HepG2 (cell line): ENCODE measurements around the gene ZSWIM6. TPM values are rescaled to one million over a fixed set of nuclear protein-coding genes. Genes with fewer than 3 reads are reported as not detected.

Source experiments
- ATAC-seq: fragments of 200-7000 bp; cut with Tn5 transposase; 3 replicates; pipeline ENCODE4 v1.9.1; 2020; ENCODE audit warnings: mild to moderate bottlenecking, moderate library complexity
- BruUV-seq: library from RNA; stranded (reverse); fragments of 400-500 nt; replicated peaks from 2 replicates; lab custom pipeline; 2021; lab: Mats Ljungman, UMichigan
- CTCF ChIA-PET: fragments of 300-600 bp; formaldehyde crosslinking; extraction: SDS; loops from one replicate; lab custom pipeline; 2021; ENCODE audit warnings: low total read pairs, inconsistent platforms, low intra/inter-chr PET ratio; lab: Yijun Ruan, JAX
- POLR2A ChIA-PET: fragments of 350-600 bp; sonication (Branson Sonifier 250); formaldehyde crosslinking; loops from one replicate; lab custom pipeline; 2020; ENCODE audit warnings: antibody characterized with exemption, inconsistent platforms; lab: Yijun Ruan, JAX
- DNase-seq: peaks from one replicate; pipeline ENCODE4 v3.0.0-alpha.2; 2015; ENCODE audit warnings: low spot score
- FAIRE-seq: peaks from 3 replicates; lab custom pipeline; 2011; peaks lifted over from hg19 to GRCh38; lab: Jason Lieb, UNC
- H2AFZ ChIP-seq: one replicate; pipeline ENCODE4 v1.6.1; 2011; ENCODE audit warnings: low read length, inconsistent platforms
- H3K27ac ChIP-seq: fragments of 300-600 bp; 3 replicates; pipeline ENCODE4 v1.8.0; 2011; ENCODE audit warnings: mixed run types, mild to moderate bottlenecking, mixed read lengths, low read length, inconsistent platforms; ENCODE audit not compliant: insufficient read depth; ENCODE audit errors: extremely low read length
- H3K27me3 ChIP-seq, 2 experiments: fragments of 200-600 bp in 1 of 2; 2 replicates in 1 of 2; 3 replicates in 1 of 2; pipeline versions ENCODE4 v1.6.0 to v1.8.0; 2011; ENCODE audit warnings: low read length in 2 of 2, mild to moderate bottlenecking in 2 of 2, moderate library complexity in 2 of 2, inconsistent platforms in 1 of 2; ENCODE audit not compliant: insufficient read depth in 2 of 2, control insufficient read depth in 1 of 2
- H3K36me3 ChIP-seq, 2 experiments: fragments of 200-600 bp in 1 of 2; replicated peaks in 1 of 2; 2 replicates in 1 of 2; 3 replicates in 1 of 2; pipeline versions ENCODE4 v1.5.1 to v1.8.0; 2011; ENCODE audit warnings: low read length in 2 of 2, inconsistent platforms in 1 of 2; ENCODE audit not compliant: insufficient read depth in 2 of 2, control insufficient read depth in 1 of 2
- H3K4me1 ChIP-seq: 2 replicates; pipeline ENCODE4 v1.5.1; 2012; ENCODE audit warnings: low read length, inconsistent platforms; ENCODE audit not compliant: insufficient read depth
- H3K4me2 ChIP-seq: 2 replicates; pipeline ENCODE4 v1.6.0; 2011; ENCODE audit warnings: low read depth, low read length, inconsistent platforms
- H3K4me3 ChIP-seq, 3 experiments: fragments of 200-600 bp in 1 of 3; sonication (generic), shearing (Covaris generic) in 1 of 3; replicated peaks in 1 of 3; 2 replicates each; pipeline ENCODE4 v1.5.1; 2011 to 2016; ENCODE audit warnings: low read length in 3 of 3, inconsistent platforms in 2 of 3, low read depth in 2 of 3, mild to moderate bottlenecking in 2 of 3, control low read depth in 1 of 3, mixed read lengths in 1 of 3; ENCODE audit not compliant: insufficient read depth in 1 of 3
- H3K79me2 ChIP-seq: one replicate; pipeline ENCODE4 v1.6.1; 2011; ENCODE audit warnings: low read length, inconsistent platforms; ENCODE audit not compliant: insufficient read depth
- H3K9ac ChIP-seq: 2 replicates; pipeline ENCODE4 v1.6.0; 2011; ENCODE audit warnings: mild to moderate bottlenecking, low read depth, low read length, inconsistent platforms; ENCODE audit not compliant: insufficient read depth
- H3K9me3 ChIP-seq: 2 replicates; pipeline ENCODE4 v1.5.1; 2012; ENCODE audit warnings: mild to moderate bottlenecking, low read length
- H4K20me1 ChIP-seq: 2 replicates; pipeline ENCODE4 v1.6.0; 2011; ENCODE audit warnings: inconsistent platforms, mild to moderate bottlenecking, low read length, moderate library complexity; ENCODE audit not compliant: insufficient read depth
- FOSL2 ChIP-seq: sonication (generic); formaldehyde crosslinking; IDR thresholded peaks from 2 replicates; pipeline ENCODE4 v1.4.0; 2020; ENCODE audit warnings: missing genetic modification reagents
- IRX3 ChIP-seq: sonication (generic); formaldehyde crosslinking; IDR thresholded peaks from 2 replicates; pipeline ENCODE4 v1.8.1; 2023; ENCODE audit warnings: mild to moderate bottlenecking, low read depth, missing genetic modification reagents, borderline replicate concordance
- NFYC ChIP-seq: IDR thresholded peaks from 2 replicates; pipeline ENCODE4 v1.6.1; 2016; ENCODE audit warnings: missing genetic modification reagents, missing compliant biosample characterization
- SAP130 ChIP-seq: IDR thresholded peaks from 2 replicates; pipeline ENCODE4 v1.6.1; 2016; ENCODE audit warnings: low read depth
- SIN3A ChIP-seq: IDR thresholded peaks from 2 replicates; pipeline ENCODE4 v1.6.1; 2011; ENCODE audit warnings: low read depth, mild to moderate bottlenecking, control low read depth, low read length, borderline replicate concordance
- ZBTB38 ChIP-seq: sonication (generic); formaldehyde crosslinking; IDR thresholded peaks from 2 replicates; pipeline ENCODE4 v1.5.1; 2020; ENCODE audit warnings: mild to moderate bottlenecking, missing genetic modification reagents
- ZFP36L2 ChIP-seq: sonication (generic); formaldehyde crosslinking; IDR thresholded peaks from 2 replicates; pipeline ENCODE4 v1.4.0; 2020; ENCODE audit warnings: missing genetic modification reagents
- WGBS: methylation state at CpG from one replicate; pipeline ENCODE4 v1.1.6; 2017; ENCODE audit warnings: low lambda C conversion rate; 5-methylcytosine and 5-hydroxymethylcytosine counted together
- in situ Hi-C: cut with HindIII; loops from 2 replicates; pipeline ENCODE4 v1.10.0; 2017; ENCODE audit warnings: low pct_unique_long_range_greater_than_20kb; ENCODE audit not compliant: extremely low pct_ligation_motif_present
- intact Hi-C: fragments of 100-400 bp; cut with micrococcal nuclease; formaldehyde crosslinking; loops from one replicate; pipeline ENCODE4 v1.10.0; 2022; ENCODE audit not compliant: unreplicated experiment
- polyA plus RNA-seq, 8 experiments: library from polyadenylated mRNA; depleted of rRNA in 3 of 8; stranded (reverse) in 7 of 8; unstranded in 1 of 8; fragments of >200 nt; fragmentation: Illumina TruSeq in 4 of 8; extraction: Trizol in 4 of 8; gene quantifications; 2 replicates each; pipeline versions ENCODE4 v1.2.1 to v1.2.3, GENCODE V29; 2011 to 2016; ENCODE audit warnings: low read depth in 4 of 8, missing spikeins in 1 of 8, mixed read lengths in 1 of 8; ENCODE audit not compliant: insufficient read depth in 1 of 8
- total RNA-seq, 5 experiments: library from RNA; depleted of rRNA; stranded (reverse); fragments of >200 nt; fragmentation: Illumina TruSeq; extraction: Trizol; gene quantifications; 2 replicates each; pipeline ENCODE4 v1.2.3, GENCODE V29; 2016; ENCODE audit warnings: low read depth in 1 of 5
- TF ChIP-seq, protein P1 (sequence below): sonication (generic); formaldehyde crosslinking; IDR thresholded peaks from 2 replicates; pipeline ENCODE4 v1.4.0; 2020; ENCODE audit warnings: mild to moderate bottlenecking, missing genetic modification reagents
- TF ChIP-seq, protein P2 (sequence below): sonication (generic); formaldehyde crosslinking; IDR thresholded peaks from 2 replicates; pipeline ENCODE4 v1.4.0; 2020; ENCODE audit warnings: mild to moderate bottlenecking, missing genetic modification reagents

ZSWIM6 gene
- total and polyA plus RNA-seq, 2 of the 13 experiments (the other 11 are each of a cell fraction or from before 2014, with no cell fraction given): 0.82 to 1.9 TPM

GRCh38 chr5:61523073-61523472 is 191.0 kb downstream of the ZSWIM6 start:
- TF ChIP-seq ZBTB38 (CRISPR knock-in tag) (no peak), FOSL2 (CRISPR knock-in tag) (no peak), IRX3 (CRISPR knock-in tag) (no peak), SAP130 (no peak), SIN3A (no peak), ZFP36L2 (CRISPR knock-in tag) (no peak), NFYC (CRISPR knock-in tag) (no peak)
- TF ChIP-seq, protein P1, sequence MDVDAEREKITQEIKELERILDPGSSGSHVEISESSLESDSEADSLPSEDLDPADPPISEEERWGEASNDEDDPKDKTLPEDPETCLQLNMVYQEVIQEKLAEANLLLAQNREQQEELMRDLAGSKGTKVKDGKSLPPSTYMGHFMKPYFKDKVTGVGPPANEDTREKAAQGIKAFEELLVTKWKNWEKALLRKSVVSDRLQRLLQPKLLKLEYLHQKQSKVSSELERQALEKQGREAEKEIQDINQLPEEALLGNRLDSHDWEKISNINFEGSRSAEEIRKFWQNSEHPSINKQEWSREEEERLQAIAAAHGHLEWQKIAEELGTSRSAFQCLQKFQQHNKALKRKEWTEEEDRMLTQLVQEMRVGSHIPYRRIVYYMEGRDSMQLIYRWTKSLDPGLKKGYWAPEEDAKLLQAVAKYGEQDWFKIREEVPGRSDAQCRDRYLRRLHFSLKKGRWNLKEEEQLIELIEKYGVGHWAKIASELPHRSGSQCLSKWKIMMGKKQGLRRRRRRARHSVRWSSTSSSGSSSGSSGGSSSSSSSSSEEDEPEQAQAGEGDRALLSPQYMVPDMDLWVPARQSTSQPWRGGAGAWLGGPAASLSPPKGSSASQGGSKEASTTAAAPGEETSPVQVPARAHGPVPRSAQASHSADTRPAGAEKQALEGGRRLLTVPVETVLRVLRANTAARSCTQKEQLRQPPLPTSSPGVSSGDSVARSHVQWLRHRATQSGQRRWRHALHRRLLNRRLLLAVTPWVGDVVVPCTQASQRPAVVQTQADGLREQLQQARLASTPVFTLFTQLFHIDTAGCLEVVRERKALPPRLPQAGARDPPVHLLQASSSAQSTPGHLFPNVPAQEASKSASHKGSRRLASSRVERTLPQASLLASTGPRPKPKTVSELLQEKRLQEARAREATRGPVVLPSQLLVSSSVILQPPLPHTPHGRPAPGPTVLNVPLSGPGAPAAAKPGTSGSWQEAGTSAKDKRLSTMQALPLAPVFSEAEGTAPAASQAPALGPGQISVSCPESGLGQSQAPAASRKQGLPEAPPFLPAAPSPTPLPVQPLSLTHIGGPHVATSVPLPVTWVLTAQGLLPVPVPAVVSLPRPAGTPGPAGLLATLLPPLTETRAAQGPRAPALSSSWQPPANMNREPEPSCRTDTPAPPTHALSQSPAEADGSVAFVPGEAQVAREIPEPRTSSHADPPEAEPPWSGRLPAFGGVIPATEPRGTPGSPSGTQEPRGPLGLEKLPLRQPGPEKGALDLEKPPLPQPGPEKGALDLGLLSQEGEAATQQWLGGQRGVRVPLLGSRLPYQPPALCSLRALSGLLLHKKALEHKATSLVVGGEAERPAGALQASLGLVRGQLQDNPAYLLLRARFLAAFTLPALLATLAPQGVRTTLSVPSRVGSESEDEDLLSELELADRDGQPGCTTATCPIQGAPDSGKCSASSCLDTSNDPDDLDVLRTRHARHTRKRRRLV (CRISPR knock-in tag): no peak
- TF ChIP-seq, protein P2, sequence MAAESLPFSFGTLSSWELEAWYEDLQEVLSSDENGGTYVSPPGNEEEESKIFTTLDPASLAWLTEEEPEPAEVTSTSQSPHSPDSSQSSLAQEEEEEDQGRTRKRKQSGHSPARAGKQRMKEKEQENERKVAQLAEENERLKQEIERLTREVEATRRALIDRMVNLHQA (CRISPR knock-in tag): no peak
- TF ChIP-seq, all 625 proteins: peak for 0
- H3K9ac ChIP-seq: no peak overlapping the region
- BruUV-seq: no TSS peak
- no peaks in the 10 kb centered on the region for H3K27me3 ChIP-seq
- no peaks in the 10 kb centered on the region for H3K9me3 ChIP-seq
- no peaks in the 10 kb centered on the region for H3K4me1 ChIP-seq
- FAIRE-seq (no peak), ATAC-seq (no peak), DNase-seq (no peak)
- in situ Hi-C loops (no loop called here), intact Hi-C loops (no loop called here)
- no peaks in the 10 kb centered on the region for H4K20me1 ChIP-seq
- POLR2A ChIA-PET: no interaction called here
- H3K36me3 ChIP-seq: no peaks in the 10 kb centered on the region
- no peak overlapping the region for H2AFZ ChIP-seq
- 39% methylated on average over 2 of the region's 2 CpGs for WGBS
- no peak overlapping the region for H3K4me3 ChIP-seq
- no peaks in the 10 kb centered on the region for H3K79me2 ChIP-seq
- CTCF ChIA-PET: no interaction called here
- no peak overlapping the region for H3K4me2 ChIP-seq
- H3K27ac ChIP-seq: no peak overlapping the region
